ENCODE measurements around the gene BBOX1.
"Not testable (repeated sequence)": the region's sequence is repeated elsewhere in the genome, so short reads cannot be mapped to it uniquely, and the experiment has no call there.

The BBOX1 gene

DNA sequence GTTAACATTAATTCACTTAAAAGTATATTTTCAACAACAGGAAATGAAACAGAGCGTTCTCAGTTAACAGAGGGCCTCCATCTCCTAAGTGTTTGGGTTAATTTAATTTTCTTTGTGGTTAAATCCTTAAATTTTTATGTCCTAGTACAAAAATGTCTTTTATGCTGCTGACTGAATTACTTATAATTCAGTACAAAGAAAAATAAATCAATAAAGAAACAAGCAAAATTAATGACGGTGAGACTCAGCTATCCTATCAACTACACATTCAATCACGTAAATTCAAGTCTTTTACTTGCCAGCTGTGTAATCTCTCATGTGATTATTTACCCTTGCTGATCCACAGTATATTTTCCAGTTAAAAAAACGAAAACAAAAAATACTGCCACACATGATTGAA lies 81.4 kb downstream of the BBOX1 start:
- no peak for TF ChIP-seq CTCF (conservative IDR thresholded peaks at IDR 0.05; ENCODE audit: low read depth)
- no peak for DNase-seq (ENCODE audit: low spot score)
- no peak overlapping the region for H3K27ac ChIP-seq
- CTCF ChIA-PET: interaction anchor here (0.6 kb wide), 1 partner anchor 334 kb away, joined by 4 read pairs; no protein-coding TSS in a partner anchor
- POLR2A ChIA-PET (ENCODE audit: low non-redundant PET): no interaction called here

- DNase-seq (ENCODE audit: low spot score): peak; percentile 13
- CTCF ChIA-PET: interaction anchor here (0.7 to 1.8 kb wide), 5 partner anchors 17 to 371 kb away, joined by 3 to 4 read pairs (median 3); no protein-coding TSS in a partner anchor
- POLR2A ChIA-PET (ENCODE audit: low non-redundant PET): no interaction called here
- no peak for TF ChIP-seq CTCF (conservative IDR thresholded peaks at IDR 0.05; ENCODE audit: low read depth)
- no peak overlapping the region for H3K27ac ChIP-seq
Measured at GRCh38 chr11:27124514-27125264, 84.1 kb downstream of the BBOX1 start.

DNA sequence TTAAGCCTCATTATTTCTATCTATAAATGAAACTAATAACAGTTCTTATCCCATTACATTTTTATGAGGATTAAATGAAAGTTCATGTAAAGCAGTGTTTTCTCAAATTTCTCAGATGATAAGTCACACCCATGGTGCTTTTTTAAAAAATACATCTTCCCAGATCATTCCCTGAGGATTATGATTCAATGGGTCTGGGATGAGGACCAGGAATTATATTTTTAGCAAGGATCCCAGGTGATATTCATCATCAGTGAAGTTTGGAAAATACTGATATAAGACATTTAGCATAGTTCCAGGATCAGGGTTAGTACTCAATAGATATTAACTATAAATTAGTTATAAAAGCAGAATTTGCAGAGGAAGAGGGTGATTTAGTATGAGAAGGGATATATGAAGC lies 89.1 kb downstream of the BBOX1 start:
- POLR2A ChIA-PET (ENCODE audit: low non-redundant PET): no interaction called here
- no peak for DNase-seq (ENCODE audit: low spot score)
- no peak for TF ChIP-seq CTCF (conservative IDR thresholded peaks at IDR 0.05; ENCODE audit: low read depth)
- no peak overlapping the region for H3K27ac ChIP-seq
- CTCF ChIA-PET: interaction anchor here (0.7 kb wide), 1 partner anchor 216 kb away, joined by 3 read pairs; no protein-coding TSS in a partner anchor

DNA sequence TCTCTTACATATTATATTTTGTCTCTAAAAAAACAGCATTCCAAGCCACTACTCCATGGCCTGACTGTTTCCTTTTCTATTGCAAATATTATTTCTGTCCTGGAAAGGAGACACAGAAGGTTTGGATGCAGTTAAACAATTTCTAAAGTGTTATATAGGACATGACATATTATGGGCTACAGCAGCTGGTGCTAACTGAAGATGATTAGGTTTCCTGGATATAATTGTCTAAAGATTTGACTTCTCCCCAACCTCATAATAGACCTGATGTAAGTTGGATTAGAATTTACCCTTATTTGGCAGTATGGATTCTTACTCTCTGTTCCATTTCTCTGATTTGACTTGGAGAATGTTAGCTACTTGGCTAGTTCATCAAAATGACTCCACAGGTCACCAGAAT lies 90.2 kb downstream of the BBOX1 start:
- ChIA-PET POLR2A (ENCODE audit: low non-redundant PET) (no interaction called here), CTCF (interaction anchor here (1.0 kb wide), 1 partner anchor 377 kb away, joined by 3 read pairs; no protein-coding TSS in a partner anchor)
- H3K27ac ChIP-seq: no peak overlapping the region
- DNase-seq (ENCODE audit: low spot score): no peak
- no peak for TF ChIP-seq CTCF (conservative IDR thresholded peaks at IDR 0.05; ENCODE audit: low read depth)

- CTCF ChIA-PET; DNase-seq (ENCODE audit: low spot score); H3K27ac ChIP-seq; POLR2A ChIA-PET (ENCODE audit: low non-redundant PET): not testable (repeated sequence)
Measured at GRCh38 chr11:27135924-27136329, 95.3 kb downstream of the BBOX1 start.

GRCh38 chr11:27138716-27139115 lies 98.1 kb downstream of the BBOX1 start:
- ChIA-PET CTCF (interaction anchor here (0.5 kb wide), 1 partner anchor 817 kb away, joined by 3 read pairs; no protein-coding TSS in a partner anchor), POLR2A (ENCODE audit: low non-redundant PET) (no interaction called here)
- DNase-seq (ENCODE audit: low spot score): no peak
- TF ChIP-seq CTCF (conservative IDR thresholded peaks at IDR 0.05; ENCODE audit: low read depth): no peak
- H3K27ac ChIP-seq: no peak overlapping the region

GRCh38 chr11:27139742-27140367 lies 99.2 kb downstream of the BBOX1 start:
- POLR2A ChIA-PET (ENCODE audit: low non-redundant PET): no interaction called here
- CTCF ChIA-PET: no interaction called here
- no peak for DNase-seq (ENCODE audit: low spot score)
- no peak overlapping the region for H3K27ac ChIP-seq
- no peak for TF ChIP-seq CTCF (conservative IDR thresholded peaks at IDR 0.05; ENCODE audit: low read depth)
